GM18526 (cell line): ENCODE results near the gene PCYOX1L.

Experiments
- POLR2A ChIP-seq: IDR thresholded peaks from 3 replicates; pipeline ENCODE4 v1.6.1; 2011; ENCODE audit not compliant: insufficient read length; ENCODE audit errors: extremely low read depth

Gene PCYOX1L

DNA sequence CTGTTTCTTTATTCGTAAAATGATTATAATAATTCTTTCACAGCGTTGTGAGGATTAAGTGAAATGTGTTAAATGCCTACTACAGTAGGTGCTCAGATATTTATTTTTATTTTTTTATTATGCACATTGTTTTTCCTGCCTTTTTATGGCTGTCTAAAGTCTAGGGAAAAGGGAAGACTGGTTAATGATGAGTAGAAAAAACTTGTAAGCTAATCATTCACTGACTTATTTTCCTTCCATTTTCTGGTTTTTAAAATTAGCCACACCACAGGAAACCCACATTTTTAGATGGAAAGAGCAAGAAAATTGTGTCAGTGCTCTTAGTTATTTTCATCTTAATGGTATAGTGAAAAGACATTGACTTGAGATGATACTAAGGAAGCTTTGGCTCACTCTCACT, 3.9 kb upstream of the PCYOX1L start:
- TF ChIP-seq POLR2A, result no peak

DNA sequence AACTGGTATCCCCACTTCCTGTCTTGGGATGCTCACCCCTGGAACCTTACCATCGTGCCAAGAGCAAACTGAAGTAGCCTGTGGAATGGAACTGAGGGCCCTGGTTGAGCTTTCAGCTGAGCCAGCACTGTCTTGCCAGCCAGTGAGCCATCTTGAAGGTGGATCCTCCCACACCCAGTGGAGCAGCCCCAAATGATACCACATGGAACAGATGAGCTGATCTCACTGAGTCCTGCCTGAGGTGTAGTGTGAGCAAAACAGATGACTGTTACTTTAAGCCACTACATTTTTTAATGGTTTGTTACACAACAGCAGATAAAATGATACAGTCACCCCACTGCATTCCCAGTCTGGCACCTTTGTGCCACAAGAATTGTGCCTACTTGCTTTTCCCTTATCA, 2.2 kb upstream of the PCYOX1L start:
- no peak for TF ChIP-seq POLR2A

DNA sequence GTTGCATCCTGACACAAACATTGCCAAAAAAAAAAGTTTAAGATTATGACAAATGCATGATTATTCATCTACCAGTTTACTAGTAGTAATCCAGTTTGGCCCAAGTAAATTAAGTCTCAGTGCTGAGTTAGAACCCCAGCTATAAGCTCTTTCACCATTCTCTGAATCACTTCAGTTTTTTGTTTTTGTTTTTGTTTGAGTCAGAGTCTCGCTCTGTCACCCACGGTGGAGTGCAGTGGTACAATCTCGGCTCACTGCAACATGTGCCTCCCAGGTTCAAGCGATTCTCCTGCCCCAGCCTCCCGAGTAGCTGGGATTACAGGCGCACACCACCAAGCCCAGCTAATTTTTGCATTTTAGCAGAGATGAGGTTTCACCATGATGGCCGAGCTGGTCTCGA, 1.5 kb upstream of the PCYOX1L start:
- no peak for TF ChIP-seq POLR2A

DNA sequence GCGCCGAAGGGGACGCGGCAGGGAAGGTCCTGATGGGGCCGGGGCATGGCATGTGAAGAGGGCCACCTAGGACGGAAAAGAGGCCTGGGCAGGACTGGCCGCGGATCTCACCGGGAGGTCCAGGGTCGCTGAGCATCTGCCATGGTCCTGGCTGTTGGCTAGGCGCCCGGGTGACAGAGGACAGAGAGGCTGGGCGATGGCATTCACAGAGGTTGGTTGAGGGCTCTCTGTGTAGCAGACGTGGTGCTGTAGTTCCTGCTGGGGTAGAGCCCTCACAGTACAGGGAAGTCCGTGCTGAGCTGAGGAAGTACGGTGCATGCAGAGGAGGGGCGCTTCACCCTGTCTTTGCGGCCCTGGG, 427 bp downstream of the PCYOX1L start:
- no peak for TF ChIP-seq POLR2A

DNA sequence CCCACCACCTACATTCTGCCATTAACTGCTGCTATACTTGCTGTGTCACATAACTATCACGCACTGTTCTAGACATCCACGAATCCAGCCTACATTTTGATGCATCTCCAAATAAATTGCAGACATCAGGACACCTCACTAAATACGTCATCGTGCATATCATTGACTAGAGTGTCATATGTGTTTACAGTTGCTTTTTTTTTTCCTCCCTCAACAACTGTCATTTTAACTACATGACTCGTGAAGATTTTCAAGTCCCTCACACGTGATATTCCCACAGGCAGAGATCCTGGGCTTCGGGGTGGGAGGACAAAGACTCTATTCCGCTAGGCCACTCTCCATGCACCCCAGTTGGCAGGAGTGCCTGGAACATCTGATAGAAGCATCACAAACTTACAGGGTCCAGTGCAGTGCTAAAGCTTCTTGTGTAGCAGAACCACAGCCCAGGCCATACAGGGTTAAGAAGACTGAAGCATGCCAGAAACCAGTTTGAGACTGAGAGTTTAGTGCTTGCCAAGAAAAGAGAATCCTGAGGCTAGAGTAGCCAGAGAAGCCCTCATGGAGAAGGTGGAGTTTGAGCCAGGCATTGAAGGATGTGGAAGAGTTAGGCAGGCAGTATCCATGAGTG, 1.1 kb downstream of the PCYOX1L start:
- no peak for TF ChIP-seq POLR2A

DNA sequence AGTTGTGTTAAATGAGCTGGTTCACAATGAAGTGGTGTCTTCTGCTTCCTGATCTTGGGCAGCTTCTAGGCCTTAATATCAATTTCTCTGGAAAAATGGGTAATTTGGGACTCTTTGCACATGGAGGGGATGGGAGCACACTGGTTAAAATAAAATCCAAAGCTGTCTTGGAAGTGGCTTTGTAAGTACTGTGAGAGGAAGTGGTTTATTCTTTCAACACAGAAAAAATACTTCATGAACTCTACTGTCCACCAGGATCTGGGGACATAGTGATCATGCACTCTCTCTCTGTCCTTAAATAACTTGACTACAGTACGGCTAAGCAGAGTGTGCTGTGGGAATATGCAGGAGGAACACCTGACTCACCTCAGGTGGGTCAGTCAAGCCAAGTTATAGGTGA, 2.4 kb downstream of the PCYOX1L start:
- no peak for TF ChIP-seq POLR2A

DNA sequence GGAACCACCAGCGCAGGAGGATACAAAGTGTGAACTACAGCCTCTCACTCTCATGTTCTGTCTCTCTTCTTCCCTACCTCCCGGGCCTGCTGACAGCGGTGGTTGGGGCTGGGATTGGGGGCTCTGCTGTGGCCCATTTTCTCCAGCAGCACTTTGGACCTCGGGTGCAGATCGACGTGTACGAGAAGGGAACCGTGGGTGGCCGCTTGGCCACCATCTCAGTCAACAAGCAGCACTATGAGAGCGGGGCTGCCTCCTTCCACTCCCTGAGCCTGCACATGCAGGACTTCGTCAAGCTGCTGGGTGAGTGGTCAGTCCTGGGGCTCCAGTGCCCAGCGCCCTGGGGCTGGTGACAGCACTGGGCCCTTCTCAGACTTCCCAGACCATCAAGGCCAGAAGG, 4.7 kb downstream of the PCYOX1L start:
- no peak for TF ChIP-seq POLR2A

DNA sequence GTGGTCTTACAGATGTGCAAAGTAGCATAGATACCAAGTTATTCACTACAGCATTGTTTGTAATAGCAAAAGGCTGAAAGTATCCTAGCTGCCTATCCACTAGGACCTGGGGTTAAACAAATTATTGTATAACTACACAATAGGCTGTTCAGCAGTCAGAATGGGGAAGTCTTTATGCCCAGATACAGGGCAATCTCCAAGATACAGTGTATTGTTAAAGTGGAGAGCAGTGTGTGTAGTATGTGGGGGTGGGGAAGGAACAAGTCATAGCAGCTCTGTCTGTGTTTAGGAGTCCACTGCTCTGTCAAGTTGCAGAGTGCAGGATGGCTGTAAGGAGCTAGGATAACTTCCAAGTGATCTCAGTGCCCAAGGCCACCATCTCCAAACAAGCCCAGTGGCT, 5.5 kb downstream of the PCYOX1L start:
- no peak for TF ChIP-seq POLR2A

DNA sequence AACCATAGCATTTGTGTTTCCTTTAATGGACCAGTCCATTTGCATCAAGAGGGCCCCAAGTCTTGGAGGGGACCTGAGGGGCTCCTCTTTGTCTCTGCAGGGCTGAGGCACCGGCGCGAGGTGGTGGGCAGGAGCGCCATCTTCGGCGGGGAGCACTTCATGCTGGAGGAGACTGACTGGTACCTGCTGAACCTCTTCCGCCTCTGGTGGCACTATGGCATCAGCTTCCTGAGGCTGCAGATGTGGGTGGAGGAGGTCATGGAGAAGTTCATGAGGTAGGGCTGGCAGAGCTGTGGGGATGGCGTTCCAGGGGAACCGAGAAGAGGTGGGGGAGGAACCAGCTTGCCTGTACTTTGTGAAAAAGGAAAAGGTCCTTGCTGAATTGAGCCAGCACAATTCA, 6.1 kb downstream of the PCYOX1L start:
- TF ChIP-seq POLR2A, result no peak

DNA sequence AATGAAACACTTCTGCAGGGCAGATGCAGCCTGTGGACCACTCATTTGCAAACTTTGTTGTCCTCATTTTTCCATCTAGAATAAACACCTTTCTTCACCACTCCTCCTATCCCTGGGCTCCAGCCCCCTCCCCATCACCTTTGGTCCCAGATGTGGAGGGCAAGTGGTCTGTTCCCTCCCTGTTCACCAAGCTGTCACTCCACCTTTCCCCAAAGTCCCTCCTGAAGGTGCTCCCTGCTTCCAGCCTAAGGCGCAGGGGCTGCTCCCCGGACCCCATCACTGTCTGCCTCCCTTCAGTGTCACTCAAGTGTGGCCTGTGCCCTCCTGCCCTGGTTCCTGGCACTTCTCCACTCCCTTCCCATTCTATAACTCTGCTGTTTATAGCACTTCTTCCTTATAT, 6.9 kb downstream of the PCYOX1L start:
- no peak for TF ChIP-seq POLR2A

DNA sequence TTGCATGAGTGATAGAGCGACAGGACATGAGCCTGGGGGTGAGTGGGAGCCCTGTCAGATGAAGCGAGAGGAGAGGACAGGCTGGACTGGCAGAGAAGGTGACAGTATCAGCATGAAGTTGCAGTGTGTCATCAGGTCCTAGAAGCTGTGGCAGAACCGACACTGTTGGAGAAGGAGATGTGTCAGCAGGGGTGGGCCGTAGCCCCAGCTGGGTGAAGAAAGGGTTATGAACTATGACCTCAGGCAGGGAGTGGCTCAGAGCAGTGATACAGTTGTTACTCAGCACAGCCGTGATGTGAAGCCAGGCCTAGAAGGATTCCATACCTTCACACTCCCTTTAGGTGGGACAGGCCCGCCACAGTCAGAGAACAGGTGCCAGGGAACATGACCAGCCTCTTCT, 7.6 kb downstream of the PCYOX1L start:
- TF ChIP-seq POLR2A, result no peak

DNA sequence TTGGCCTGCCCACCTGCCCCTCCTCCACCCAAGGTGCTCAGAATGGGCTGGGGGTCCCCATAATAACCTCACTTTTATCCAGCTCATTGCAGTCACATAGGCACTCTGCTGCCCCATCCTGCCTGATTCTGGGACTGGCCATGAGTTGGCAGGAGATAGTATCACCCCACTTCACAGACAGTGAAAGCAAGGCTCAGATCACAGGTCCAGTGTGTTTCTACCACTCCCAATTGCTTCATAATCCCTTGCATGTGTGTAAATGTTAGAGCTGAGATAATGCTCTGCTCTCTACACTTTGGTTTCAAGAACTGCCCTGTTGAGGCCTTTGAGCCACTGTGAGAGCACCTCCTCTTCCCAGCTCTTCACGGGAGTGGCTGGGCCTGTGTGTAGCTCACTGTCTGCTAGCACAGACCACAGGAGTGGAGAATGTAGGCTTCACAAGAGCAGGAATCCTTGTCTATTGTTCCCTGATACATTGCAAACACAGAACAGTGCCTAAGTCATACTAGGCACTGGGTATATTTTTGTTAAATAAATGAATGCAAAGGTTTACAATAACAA, 8.4 kb downstream of the PCYOX1L start:
- no peak for TF ChIP-seq POLR2A

DNA sequence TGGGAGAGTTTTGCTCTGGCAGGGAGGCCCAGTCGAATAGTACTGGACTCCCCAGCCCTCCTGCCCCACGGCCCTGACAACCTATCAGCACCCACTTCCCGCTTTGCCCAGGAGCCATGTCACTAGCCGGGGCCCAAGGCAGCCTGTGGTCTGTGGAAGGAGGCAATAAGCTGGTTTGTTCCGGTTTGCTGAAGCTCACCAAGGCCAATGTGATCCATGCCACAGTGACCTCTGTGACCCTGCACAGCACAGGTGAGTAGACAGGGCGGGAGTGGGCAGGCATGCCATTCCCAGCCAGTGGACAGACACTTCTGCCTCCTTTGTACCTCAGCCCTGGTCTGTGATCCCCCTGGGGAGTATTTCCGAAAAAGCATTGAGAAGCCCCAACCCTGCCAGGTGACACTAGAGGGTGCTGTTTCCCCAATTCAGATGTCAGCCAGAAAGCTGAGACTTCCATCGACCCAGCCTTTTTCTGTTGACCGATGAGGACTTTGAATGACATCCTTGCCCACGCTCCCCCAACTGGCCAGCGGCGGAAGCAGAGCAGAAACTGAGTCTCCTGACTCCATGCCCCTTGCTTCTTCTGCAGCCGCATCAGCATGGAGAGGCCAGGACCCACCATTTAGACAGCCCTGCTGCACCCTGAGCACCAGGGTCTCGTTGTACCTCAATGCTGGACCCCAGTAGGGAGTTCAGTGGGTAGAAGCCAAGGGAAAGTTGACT, 9.6 kb downstream of the PCYOX1L start:
- TF ChIP-seq POLR2A, result no peak

DNA sequence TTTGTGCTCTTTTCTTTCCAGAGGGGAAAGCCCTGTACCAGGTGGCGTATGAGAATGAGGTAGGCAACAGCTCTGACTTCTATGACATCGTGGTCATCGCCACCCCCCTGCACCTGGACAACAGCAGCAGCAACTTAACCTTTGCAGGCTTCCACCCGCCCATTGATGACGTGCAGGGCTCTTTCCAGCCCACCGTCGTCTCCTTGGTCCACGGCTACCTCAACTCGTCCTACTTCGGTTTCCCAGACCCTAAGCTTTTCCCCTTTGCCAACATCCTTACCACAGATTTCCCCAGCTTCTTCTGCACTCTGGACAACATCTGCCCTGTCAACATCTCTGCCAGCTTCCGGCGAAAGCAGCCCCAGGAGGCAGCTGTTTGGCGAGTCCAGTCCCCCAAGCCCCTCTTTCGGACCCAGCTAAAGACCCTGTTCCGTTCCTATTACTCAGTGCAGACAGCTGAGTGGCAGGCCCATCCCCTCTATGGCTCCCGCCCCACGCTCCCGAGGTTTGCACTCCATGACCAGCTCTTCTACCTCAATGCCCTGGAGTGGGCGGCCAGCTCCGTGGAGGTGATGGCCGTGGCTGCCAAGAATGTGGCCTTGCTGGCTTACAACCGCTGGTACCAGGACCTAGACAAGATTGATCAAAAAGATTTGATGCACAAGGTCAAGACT, 10.3 kb downstream of the PCYOX1L start:
- TF ChIP-seq POLR2A, result no peak

DNA sequence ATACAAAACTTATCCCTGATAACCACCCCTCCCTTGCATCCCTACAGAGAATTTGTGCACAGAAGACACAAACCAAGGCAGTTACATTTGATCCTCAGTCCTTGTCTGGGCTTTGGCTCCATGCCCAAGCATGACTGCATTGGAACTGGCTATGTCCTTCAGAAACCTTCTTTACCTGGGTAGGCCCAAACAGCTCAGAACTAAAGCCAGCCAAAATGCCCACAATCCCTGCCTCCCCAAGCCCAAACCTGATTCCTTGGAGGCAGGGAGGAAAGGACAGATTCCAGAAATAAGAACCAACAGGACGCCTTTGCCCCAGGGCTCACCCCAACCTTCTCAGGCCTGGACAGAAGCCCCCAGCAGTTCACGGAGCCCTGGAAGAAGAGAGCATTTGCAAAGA, 13.0 kb downstream of the PCYOX1L start:
- no peak for TF ChIP-seq POLR2A

DNA sequence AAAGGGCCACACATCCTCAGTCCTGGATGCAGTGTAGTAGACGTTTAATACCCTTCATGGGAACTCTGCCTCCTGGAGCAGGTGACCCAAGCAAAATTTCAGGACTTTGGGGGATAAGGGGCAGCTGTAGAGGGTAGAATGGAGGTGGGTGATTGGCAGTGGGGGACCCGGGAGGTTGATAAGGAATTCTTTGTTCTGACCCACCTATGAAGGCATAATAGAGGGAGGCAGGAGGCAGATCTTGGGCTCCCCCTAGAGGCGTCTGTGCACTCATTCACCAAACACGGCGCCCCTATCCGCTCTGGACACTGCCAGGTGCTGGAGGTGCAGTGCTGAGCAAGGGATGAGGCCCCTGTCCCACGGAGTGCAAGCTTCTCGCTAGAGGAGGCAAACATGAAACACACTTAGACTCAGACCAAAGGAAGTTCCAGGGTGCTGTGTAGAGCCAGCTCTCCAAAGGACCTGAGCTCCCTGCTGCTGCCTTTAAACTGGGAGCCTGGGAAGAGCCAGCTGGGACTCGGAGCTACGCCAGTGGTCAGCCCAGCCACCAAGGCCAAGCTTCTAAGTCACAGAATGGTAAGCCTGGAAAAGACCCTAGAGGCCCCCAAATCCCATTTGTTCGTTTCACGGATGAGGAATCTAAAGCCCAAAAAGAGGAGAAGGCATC, 13.6 kb downstream of the PCYOX1L start:
- TF ChIP-seq POLR2A, result no peak

DNA sequence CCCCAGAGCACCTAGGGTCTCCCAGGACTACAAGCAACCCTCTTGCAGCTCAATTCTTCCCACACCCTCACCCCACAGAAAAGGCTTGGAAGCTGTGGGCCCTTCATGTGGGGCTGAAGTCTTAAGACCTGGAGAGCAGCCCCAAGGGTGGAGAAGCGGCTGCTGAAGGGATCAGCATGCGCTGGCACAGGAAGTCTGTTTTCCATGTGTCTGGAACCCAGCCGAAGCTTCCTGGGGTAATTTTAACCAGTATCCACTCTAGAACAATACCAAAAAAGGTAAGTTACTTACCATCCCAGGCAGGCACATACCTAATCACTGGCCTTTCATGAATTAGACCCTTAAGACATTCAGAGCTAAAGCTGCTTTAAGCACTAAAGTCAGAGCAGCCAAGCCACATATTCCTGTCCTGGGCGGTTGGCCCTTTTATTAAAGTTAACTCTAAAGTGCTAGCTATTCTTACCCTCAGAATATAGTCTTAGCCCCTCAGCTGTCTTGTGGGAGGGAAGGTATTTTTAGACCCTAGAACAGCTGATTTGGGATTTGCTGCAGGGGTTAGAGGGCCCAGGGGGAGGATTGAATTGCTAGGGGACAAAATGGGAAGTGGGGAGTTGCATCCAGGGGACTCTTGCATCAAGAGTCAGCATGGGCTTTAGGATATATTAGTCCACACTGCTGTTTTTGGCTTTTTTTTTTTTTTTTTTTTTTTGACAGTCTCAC, 14.4 kb downstream of the PCYOX1L start:
- TF ChIP-seq POLR2A, result no peak
